ENCODE measurements around the gene FMNL2.

The FMNL2 gene

GRCh38 chr2:152630466-152630865 is 295.5 kb downstream of the FMNL2 start:
- no peak overlapping the region for H3K27ac ChIP-seq
- no peak for DNase-seq (ENCODE audit: low spot score)
- no peak for TF ChIP-seq CTCF (IDR thresholded peaks at IDR 0.05)
- no peak overlapping the region for H3K4me3 ChIP-seq

DNA sequence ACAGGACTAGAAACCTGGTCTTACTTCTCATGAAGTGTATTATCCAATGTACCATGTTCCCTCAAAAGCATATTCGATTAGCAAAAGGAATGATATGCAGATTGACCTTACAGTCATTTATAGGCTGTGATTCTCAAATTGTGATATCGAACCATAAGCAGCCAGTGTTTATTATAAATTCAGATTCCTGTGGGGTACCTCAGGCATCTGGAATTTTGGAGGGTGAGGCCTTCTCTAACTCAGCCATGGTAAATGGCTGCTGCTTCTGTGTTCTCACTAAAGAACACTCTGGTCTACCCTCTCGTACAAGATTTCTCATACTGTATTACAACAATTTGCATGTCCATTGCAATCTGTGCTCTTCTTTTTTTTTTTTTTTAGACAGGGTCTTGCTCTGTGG is 297.8 kb downstream of the FMNL2 start:
- DNase-seq (ENCODE audit: low spot score) = no peak
- no peak overlapping the region for H3K4me3 ChIP-seq
- TF ChIP-seq CTCF (IDR thresholded peaks at IDR 0.05) = no peak
- H3K27ac ChIP-seq = no peak overlapping the region

- no peak overlapping the region for H3K27ac ChIP-seq
- DNase-seq (ENCODE audit: low spot score) = no peak
- peak; percentile 83 for TF ChIP-seq CTCF (IDR thresholded peaks at IDR 0.05)
- H3K4me3 ChIP-seq = no peak overlapping the region
These were observed 300.8 kb downstream of the FMNL2 start for GRCh38 chr2:152635635-152636298.

DNA sequence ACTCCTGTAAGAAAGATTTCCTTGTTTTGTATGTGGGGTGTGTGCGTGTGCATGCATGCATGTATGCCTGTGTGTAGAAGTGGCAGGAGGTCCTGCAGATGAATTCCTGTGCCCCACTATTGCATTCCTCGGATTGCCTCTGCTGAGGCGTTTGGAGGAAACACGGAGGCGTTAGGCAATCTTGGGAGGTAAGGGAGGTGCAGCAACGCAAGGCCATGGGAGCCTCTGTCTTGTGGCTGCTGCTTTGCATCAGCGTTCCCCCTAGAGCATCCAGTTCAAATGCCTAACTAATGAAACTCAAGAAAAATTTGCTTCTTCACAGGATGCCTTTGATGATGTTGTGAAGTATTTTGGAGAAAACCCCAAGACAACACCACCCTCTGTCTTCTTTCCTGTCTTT is 302.3 kb downstream of the FMNL2 start:
- no peak for TF ChIP-seq CTCF (IDR thresholded peaks at IDR 0.05)
- no peak overlapping the region for H3K4me3 ChIP-seq
- H3K27ac ChIP-seq = no peak overlapping the region
- no peak for DNase-seq (ENCODE audit: low spot score)

GRCh38 chr2:152638056-152638455 is 303.1 kb downstream of the FMNL2 start:
- TF ChIP-seq CTCF (IDR thresholded peaks at IDR 0.05) = no peak
- Histone ChIP-seq H3K27ac (no peak overlapping the region), H3K4me3 (no peak overlapping the region)
- DNase-seq (ENCODE audit: low spot score) = no peak

GRCh38 chr2:152638590-152638989 is 303.6 kb downstream of the FMNL2 start:
- Histone ChIP-seq H3K27ac (no peak overlapping the region), H3K4me3 (no peak overlapping the region)
- no peak for DNase-seq (ENCODE audit: low spot score)
- no peak for TF ChIP-seq CTCF (IDR thresholded peaks at IDR 0.05)

GRCh38 chr2:152644189-152644873 is 309.4 kb downstream of the FMNL2 start:
- no peak for DNase-seq (ENCODE audit: low spot score)
- TF ChIP-seq CTCF (IDR thresholded peaks at IDR 0.05) = no peak
- Histone ChIP-seq H3K27ac (no peak overlapping the region), H3K4me3 (no peak overlapping the region)
